ENCODE results near the gene OPA3. TPM values are rescaled to one million over a fixed set of nuclear protein-coding genes. Genes with fewer than 3 reads are reported as not detected.

OPA3 gene
- total RNA-seq, 4 donors from 2014 or later, result 4.8 to 6.7 (median 5.7) TPM

DNA sequence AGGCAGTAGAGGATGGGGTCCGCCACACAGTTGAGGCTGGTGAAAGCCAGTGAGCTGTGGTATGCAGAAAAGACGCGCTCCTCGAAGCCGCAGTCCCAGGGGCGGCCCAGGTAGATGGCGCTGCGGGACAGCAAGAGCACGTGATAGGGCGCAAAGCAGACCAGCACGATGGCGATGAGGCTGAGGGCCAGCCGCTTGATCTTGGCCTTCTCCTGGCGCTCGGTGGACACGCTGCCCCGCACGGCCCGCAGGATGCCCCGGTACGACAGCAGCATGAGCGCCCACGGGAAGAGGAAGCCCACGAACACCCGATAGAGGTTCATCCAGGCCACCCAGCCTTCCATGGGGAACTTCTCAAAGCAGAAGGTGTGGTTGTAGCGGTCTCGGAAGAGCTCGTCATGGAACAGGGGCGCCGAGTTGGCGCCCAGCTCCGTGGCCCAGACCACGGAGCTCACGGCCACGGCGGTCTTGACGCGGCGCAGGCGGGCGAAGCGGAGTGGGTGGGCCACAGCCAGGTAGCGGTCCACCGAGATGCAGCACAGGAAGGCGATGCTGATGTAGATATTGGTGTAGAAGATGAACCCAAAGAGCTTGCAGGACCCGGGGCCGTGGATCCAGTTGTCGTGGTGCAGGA is 6.5 kb upstream of the OPA3 start:
- no peak for DNase-seq (ENCODE audit: low spot score in 2 of 2)
- Histone ChIP-seq H3K27me3 (peaks cover 0 to 39% of the 10 kb centered on the region in 2 donors), H3K27ac (no peak overlapping the region), H3K9me3 (no peaks in the 10 kb centered on the region), H3K4me3 (no peak overlapping the region), H3K4me1 (peaks cover 0 to 5% (median 0%) of the 10 kb centered on the region in 4 donors), H3K36me3 (peaks cover 0 to 12% (median 0%) of the 10 kb centered on the region in 3 donors)
- WGBS, 2 donors, result 61 to 66% methylated on average over 35 to 48 of the region's 48 CpGs
- TF ChIP-seq, protein P1, sequence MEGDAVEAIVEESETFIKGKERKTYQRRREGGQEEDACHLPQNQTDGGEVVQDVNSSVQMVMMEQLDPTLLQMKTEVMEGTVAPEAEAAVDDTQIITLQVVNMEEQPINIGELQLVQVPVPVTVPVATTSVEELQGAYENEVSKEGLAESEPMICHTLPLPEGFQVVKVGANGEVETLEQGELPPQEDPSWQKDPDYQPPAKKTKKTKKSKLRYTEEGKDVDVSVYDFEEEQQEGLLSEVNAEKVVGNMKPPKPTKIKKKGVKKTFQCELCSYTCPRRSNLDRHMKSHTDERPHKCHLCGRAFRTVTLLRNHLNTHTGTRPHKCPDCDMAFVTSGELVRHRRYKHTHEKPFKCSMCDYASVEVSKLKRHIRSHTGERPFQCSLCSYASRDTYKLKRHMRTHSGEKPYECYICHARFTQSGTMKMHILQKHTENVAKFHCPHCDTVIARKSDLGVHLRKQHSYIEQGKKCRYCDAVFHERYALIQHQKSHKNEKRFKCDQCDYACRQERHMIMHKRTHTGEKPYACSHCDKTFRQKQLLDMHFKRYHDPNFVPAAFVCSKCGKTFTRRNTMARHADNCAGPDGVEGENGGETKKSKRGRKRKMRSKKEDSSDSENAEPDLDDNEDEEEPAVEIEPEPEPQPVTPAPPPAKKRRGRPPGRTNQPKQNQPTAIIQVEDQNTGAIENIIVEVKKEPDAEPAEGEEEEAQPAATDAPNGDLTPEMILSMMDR (IDR thresholded peaks at IDR 0.05), result peak in 1 of 5 experiments; percentile 20
- no peak for TF ChIP-seq EP300 (IDR thresholded peaks at IDR 0.05)
- TF ChIP-seq POLR2A (IDR thresholded peaks at IDR 0.05), result no peak

- Histone ChIP-seq H3K4me3 (no peak overlapping the region), H3K27ac (no peak overlapping the region), H3K4me1 (peaks cover 0 to 8% (median 2%) of the 10 kb centered on the region in 4 donors), H3K27me3 (peaks cover 0 to 35% of the 10 kb centered on the region in 2 donors), H3K9me3 (no peaks in the 10 kb centered on the region), H3K36me3 (peaks cover 0 to 12% (median 0%) of the 10 kb centered on the region in 3 donors)
- DNase-seq (ENCODE audit: low spot score in 2 of 2), result no peak
- TF ChIP-seq POLR2A (IDR thresholded peaks at IDR 0.05), result no peak
- TF ChIP-seq, protein P1 (IDR thresholded peaks at IDR 0.05), result no peak
- no peak for TF ChIP-seq EP300 (IDR thresholded peaks at IDR 0.05)
- 60 to 70% methylated on average over 12 to 15 of the region's 15 CpGs for WGBS, 2 donors
Measured at GRCh38 chr19:45590300-45591003, 5.8 kb upstream of the OPA3 start.

DNA sequence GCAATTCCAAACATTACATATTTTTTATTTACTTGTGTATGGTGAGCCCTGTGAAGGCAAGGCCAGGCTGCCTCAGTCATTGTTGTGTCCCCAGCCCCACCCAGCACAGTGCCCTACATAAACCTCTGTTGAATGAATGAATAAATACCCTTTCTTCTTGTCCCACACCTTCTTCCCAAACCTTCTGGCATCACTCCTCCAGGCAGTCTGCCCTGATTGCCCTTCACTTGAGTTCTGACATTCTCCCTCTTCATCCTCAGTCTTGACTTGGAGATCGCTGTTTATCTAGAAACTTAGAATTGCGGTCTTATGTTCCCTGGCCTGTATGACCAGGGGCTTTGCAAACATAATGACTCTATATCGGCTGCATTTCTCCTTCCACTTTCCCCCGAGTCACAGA is 5.2 kb upstream of the OPA3 start:
- WGBS, 2 donors, result 88 to 92% methylated on average over 4 of the region's 4 CpGs
- Histone ChIP-seq H3K27ac (no peak overlapping the region), H3K36me3 (peaks cover 0 to 12% (median 0%) of the 10 kb centered on the region in 3 donors), H3K27me3 (peaks cover 0 to 28% of the 10 kb centered on the region in 2 donors), H3K4me3 (no peak overlapping the region), H3K9me3 (no peaks in the 10 kb centered on the region), H3K4me1 (peaks cover 0 to 9% (median 7%) of the 10 kb centered on the region in 4 donors)
- TF ChIP-seq POLR2A (IDR thresholded peaks at IDR 0.05) (no peak), EP300 (IDR thresholded peaks at IDR 0.05) (no peak)
- TF ChIP-seq, protein P1 (IDR thresholded peaks at IDR 0.05), result no peak
- DNase-seq (ENCODE audit: low spot score in 2 of 2), result no peak

DNA sequence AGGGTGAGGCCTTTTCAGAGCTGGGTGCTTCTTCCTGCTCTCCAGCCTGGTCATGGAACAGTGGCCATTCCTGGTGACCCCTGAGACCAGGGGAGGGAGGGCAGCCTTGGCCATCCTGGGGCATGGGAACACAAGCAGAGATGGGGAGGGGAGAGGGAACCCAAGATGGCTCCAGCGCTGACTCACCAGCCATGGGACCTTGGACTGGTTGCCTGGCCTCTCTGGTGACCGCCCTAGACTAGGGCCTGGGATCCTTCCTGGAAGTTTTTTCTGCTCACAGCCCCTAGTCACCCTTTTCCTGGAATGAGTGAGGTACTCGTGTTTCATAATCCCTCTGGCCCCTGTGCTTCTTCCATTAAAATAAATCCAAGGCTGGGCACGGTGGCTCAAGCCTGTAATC is 3.3 kb upstream of the OPA3 start:
- WGBS, 2 donors, result 66 to 82% methylated on average over 3 to 4 of the region's 4 CpGs
- H3K27me3 ChIP-seq, result peaks cover 0 to 20% of the 10 kb centered on the region in 2 donors
- H3K4me3 ChIP-seq, result no peak overlapping the region
- H3K36me3 ChIP-seq, result peaks cover 0 to 12% (median 0%) of the 10 kb centered on the region in 3 donors
- peak overlapping the region in 1 of 4 donors; percentile 1 for H3K27ac ChIP-seq
- no peak for TF ChIP-seq EP300 (IDR thresholded peaks at IDR 0.05)
- no peak for TF ChIP-seq POLR2A (IDR thresholded peaks at IDR 0.05)
- TF ChIP-seq, protein P1 (IDR thresholded peaks at IDR 0.05), result no peak
- no peak for DNase-seq (ENCODE audit: low spot score in 2 of 2)
- H3K9me3 ChIP-seq, result no peaks in the 10 kb centered on the region
- H3K4me1 ChIP-seq, result peaks cover 0 to 17% (median 10%) of the 10 kb centered on the region in 4 donors

DNA sequence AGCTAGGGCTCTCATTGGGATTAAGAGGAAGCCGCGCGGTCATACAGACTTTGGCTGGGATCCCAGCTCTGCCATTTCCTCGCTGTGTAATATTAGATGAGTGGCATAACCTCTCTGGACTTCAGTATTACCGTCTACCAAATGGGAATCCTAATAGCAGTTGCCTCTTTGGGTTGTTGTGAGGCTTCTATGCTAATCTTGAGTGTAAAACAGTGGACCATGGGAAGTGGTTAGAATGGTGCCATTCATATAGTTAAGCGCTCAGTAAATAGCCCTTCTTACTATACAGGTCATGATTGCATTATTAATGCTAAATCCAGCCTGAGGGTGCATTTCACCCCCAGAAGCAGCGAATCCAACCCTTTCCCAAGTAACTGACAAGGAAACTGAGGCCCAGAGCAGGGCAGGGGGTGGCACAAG is 566 bp upstream of the OPA3 start:
- H3K4me3 ChIP-seq, result peak overlapping the region; percentile 54 to 84 (median 76)
- H3K27me3 ChIP-seq, result peaks cover 0 to 1% of the 10 kb centered on the region in 2 donors
- H3K27ac ChIP-seq, result peak overlapping the region; percentile 94 to 99 (median 97)
- WGBS, 2 donors, result 23 to 28% methylated on average over 7 of the region's 7 CpGs
- H3K36me3 ChIP-seq, result no peaks in the 10 kb centered on the region
- TF ChIP-seq EP300 (IDR thresholded peaks at IDR 0.05), result no peak
- no peak for DNase-seq (ENCODE audit: low spot score in 2 of 2)
- no peaks in the 10 kb centered on the region for H3K9me3 ChIP-seq
- peaks cover 0 to 22% (median 10%) of the 10 kb centered on the region in 4 donors for H3K4me1 ChIP-seq

All from tibial nerve (tissue), 4 donors.